Kidney tubule cell (primary cell): ENCODE results near the gene ORC5.
"Not testable (repeated sequence)": the region's sequence is repeated elsewhere in the genome, so short reads cannot be mapped to it uniquely, and the experiment has no call there.

ENCODE experiments used
- DNase-seq: peaks from one replicate; pipeline ENCODE4 v3.0.0-alpha.2; 2018; ENCODE audit warnings: low spot score

Gene ORC5

DNA sequence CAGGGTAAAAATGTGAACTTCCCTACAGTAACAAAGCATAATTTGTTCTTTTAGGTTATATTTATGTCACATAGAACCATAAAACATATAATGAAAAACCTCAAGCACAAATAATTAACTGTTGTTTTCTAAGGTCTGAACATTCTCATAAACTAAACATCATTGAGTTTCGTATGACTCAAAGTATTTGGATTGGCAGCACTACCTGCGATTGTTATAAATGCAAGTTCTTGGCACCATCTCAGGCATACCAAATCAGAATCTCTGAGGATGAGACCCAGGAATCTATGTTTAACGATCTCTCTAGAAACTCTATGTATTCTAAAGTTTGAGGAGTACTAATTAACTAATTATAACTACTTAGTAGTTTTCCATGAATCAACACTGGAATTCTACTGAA, 22.5 kb downstream of the ORC5 start:
- no peak for DNase-seq

DNA sequence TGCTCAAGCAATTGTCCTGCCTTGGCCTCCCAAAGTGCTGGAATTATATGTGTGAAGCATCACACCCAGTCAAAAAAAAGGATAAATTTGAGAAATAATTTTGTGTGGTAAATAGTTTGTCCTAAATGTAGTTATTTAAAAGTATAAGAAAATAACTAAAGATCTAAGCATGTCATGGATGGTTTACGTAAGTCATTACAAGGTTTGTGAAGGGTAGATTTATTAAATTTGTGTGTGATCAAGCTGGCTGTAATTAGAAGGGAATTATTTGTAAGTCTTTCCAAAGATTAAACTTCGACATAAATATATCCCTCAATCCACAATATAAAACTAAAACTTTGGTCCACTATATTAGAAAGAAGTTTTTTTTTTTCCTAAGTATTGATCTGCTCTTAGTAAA, 28.6 kb downstream of the ORC5 start:
- no peak for DNase-seq

DNA sequence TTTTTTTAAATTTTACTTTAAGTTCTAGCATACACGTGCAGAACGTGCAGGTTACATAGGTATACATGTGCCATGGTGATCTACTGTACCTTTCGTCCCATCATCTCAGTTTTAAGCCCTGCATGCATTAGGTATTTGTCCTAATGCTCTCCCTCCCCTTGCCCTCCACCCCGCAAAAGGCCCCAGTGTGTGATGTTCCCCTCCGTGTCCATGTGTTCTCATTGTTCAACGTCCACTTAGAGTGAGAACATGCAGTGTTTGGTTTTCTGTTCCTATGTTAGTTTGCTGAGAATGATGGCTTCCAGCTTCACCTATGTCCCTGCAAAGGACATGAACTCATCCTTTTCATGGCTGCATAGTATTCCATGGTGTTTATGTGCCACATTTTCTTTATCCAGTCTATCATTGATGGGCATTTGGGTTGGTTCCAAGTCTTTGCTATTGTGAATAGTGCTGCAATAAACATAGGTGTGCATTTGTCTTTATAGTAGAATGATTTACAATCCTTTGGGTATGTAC, 30.2 kb downstream of the ORC5 start:
- not testable (repeated sequence) for DNase-seq

DNA sequence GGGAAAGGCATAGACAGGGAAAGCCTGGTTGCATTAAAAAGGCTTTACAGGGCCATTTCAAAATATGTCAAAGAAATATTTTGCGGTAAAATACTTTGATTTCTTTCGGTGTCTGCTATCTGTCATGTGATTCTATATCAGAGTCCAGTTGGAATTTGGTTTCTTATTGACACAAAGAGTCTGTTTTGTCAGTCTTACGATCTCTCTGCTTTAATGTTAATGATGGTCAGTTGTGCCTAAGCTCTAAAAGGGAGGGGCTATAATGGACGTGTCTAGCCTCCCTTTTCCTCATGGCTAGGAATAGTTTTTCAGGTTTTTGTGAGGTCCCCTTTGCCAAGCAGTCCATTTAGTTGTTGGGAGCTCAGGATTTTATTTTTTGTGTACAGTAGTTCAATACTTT, 31.5 kb downstream of the ORC5 start:
- DNase-seq: no peak

DNA sequence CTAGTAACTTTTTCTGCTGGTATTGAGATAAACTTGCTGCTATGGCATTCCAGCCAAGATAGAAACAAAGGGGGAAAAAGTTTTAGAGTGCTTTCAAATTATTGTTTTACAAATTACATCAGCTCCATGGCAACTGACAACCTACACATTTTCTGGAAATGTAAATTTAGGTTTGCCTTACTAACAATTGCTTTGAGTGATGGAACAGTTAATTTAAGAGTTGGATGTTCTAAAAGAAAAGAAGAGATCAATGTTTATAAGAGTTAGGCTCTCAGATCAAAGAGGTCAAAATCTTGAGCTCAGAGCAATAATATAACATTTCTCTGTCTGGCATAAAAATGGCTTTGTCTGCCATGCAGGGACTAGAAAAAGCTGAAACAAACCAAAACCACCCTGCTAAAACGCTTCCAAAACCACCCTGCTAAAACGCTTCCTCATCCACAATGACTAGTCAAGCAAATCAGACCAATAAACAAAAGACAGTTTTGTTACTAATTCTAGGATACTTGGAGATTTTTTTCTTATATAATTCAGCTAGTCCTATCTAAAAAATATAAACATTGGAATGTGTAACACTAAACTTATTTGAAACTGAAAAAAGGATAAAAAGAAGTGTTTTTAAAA, 32.3 kb downstream of the ORC5 start:
- no peak for DNase-seq

DNA sequence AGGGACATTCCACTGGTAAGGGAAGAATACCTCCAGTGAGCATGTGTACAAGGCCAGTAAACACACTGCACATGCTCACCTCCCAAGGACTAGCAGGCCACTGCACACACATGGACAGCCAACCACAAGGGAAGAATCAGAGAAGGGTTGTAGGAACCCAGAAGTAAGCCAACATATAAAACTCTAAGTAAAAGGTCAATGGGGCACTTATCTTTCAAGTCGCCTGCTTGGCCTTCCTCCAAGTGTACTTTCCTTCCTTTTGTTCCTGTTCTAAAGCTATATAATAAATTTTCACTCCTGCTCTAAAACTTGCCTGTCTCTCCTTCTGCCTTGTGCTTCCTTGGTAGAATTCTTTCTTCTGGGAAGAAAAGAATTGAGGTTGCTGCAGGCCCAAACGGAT, 33.0 kb downstream of the ORC5 start:
- no peak for DNase-seq

DNA sequence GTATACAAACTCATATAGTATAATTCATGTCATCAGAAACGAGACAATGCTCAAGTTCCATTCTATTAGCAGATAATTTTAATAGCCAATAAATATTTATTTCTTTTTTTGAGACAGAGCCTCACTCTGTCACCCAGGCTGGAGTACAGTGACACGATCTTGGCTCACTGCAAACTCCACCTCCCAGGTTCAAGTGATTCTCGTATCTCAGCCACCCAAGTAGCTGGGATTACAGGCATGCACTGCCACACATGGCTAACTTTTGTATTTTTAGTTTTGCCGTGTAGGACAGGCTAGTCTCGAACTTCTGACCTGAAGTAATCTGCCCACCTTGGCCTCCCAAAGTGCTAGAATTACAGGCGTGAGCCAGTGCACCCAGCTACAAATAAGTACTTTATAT, 45.7 kb downstream of the ORC5 start:
- DNase-seq: no peak

DNA sequence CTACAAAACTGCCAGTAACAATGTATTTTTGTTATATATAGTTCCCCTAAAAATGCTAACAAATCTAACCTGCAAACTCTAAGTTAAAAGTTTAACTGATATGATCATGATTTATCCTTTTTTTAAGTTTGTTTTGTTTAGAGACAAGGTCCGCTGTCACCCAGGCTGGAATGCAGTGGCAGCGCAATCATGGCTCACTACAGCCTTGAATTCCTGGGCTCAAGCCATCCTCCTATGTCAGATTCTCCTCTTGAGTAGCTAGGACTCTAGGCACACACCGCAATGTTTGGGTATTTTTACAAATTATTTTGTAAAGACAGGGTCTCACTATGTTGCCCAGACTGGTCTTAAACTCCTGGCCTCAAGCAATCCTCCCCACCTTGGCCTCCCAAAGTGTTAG, 46.6 kb downstream of the ORC5 start:
- DNase-seq: no peak

DNA sequence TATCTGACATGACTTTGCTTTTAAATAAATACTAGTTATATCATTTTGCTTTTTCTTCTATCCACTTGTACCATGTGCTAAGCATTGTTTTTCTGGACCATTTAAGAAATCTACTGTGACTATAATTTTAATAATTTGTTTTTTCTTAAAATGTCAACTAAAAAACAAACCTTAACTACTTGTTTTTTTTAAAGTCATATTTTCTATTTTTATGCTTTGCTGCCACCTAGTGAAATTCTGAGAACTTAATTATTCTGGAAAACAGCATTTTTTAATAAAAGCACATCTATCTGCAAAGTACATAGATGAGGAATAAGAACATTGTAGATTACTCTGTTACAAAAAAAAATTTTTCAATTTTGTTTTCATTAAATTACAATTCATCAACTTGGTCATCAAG, 47.4 kb downstream of the ORC5 start:
- peak; percentile 23 for DNase-seq

DNA sequence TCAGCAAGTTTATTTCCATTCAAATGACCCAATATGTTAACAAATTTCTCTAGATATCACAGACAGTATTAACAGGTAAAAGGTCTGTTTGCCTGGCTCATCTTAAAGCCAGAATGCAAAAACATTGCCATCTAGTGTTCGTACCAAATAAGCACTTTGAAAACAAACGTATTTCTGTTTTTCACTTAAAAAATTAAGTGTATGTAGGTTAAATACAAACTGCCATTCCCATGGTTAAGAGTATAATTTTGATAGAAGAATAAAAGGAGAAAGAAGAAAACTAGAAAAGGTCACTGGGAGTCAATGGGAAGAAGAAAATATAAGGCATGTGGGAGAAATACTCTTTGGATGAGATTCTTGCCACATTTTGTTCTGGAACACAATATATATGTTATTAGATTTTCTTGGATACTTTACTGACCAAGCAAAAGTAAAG, 51.0 kb downstream of the ORC5 start:
- DNase-seq: peak; percentile 48

DNA sequence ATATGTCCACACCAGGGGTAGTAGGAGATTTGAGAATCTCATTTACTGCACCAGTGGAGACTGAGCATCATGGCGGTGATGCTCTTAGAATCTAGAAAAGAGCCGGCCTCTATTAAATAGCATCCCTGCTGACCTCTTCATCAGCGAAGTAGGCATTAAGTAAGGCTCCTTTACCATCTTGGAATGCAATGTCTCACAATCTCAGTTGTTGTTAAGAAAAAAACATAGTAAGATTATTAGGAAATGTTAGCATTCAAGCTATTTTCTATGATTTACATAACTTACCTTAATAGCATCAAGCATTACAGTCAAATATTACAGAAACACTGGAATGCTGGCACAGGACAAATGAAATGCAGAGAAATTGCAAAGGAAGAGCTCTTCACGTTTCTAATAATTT, 54.5 kb downstream of the ORC5 start:
- DNase-seq: no peak

DNA sequence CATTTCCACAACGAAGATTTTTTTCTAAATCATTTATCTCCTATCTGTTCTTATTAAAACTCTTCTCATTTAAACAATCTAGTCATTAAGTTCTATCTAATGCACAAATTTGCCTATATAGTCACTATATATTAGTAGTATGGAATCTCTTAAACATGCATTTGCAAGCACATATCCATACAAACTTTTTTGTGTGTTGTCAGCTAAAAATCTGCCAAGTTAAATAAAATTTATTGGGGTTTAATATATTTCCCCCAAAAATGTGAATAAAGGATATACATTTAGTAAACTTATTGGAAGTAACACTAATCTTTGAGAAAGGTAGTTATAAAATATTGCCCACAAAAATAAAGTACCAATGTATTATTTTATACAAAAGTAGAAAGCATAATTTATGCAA, 55.3 kb downstream of the ORC5 start:
- DNase-seq: no peak

DNA sequence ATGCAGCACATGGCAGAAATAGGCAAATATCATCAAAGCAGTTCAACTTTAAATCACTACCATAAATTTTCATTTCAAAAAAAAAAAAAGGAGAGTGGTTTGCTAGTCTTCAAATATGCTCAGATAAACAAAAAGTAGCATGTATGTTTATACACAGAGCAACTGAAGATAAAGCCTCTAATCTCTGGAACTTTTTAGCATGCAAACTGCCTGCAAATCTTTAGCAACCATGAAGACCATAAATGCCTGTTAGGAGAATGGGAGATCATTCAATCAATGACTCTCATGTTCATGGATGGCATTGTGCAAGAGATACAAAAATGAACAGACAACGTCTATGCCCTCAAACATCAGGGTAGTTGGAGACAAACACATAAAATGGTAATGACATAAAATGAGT, 57.3 kb downstream of the ORC5 start:
- DNase-seq: no peak

DNA sequence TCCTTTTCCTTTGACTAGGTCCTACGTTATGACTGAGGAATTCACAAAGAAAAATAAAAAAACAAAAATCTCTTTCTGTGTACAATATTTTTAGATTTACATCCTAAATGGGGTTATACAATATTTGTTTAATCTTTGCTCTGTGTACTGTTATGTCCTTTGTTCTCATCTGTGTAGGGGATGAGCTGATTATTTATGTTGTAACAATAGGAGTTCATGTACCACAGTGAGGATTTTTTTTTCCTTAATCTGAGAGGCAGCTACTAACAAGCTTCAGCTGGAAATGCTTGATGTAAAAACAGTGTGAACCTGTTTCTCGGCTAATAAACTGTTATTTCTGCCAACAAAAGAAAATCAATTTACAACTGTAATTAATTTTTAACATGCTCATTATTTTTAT, 58.0 kb downstream of the ORC5 start:
- DNase-seq: no peak

DNA sequence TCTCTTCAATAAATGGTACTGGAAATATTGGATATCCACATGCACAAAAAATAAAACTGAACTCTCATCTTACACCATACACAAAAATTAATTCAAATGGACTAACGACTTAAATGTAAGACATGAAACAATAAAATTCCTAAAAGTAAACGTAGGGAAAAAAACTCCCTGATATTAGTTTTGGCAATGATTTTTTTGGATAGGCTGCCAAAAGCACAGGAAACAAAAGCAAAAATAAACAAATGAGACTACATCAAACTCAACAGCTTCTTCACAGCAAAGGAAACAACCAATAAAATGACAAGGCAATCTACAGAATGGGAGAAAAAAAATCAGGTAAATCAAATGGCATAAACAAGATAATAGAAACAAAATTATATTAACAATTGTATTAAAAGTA, 65.7 kb downstream of the ORC5 start:
- no peak for DNase-seq

DNA sequence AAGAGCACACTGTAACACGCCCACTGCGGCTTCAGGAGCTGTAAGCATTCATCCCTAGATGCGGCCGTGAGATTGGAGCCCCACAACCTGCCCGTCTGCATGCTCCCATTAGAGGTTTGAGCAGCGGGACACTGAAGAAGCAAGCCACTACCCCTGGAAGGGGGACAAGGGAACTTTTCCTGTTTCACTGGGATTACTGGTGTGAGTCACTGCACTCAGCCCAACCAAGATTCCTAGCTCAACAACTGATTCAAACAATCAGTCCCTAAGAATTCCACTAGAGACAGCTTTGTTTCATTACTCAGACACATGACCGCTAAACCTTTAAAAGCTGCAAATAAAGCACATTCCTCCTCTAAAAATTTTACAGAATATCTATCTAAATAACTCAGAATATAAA, 69.8 kb downstream of the ORC5 start:
- peak; percentile 55 for DNase-seq

DNA sequence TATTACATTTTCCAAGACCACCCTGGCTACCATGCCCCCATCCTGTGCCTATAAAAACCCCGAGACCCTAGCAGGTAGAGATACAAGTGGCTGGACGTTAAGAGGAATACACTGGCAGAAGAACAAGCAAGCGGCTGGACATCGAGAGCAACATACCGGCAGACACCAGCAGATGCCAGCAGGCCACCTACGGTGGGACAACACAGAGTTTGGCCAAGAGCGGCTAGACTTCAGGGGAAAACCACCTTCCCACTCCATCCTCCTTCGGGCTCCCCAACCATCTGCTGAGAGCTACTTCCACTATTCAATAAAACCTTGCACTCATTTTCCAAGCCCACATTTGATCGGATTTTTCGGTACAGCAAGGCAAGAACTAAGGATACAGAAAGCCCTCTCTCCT, 70.3 kb downstream of the ORC5 start:
- no peak for DNase-seq

DNA sequence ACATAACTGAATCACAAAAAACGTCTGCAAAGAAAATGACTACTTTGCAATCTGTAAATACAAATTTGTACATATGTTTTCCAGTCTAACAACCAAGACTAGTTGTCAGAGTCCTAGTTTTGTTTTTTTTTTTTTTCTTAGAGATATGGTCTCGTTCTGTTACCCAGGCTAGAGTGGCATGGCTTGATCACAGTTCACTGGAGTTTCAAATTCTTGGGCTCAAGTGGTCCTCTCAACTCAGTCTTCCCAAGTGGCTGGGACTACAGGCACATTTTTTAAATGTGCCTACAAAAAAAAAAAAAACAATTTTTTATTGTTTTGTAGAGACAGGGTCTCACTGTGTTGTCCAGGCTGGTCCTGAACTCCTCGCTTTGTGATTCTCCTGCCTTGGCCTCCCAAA, 70.8 kb downstream of the ORC5 start:
- no peak for DNase-seq

DNA sequence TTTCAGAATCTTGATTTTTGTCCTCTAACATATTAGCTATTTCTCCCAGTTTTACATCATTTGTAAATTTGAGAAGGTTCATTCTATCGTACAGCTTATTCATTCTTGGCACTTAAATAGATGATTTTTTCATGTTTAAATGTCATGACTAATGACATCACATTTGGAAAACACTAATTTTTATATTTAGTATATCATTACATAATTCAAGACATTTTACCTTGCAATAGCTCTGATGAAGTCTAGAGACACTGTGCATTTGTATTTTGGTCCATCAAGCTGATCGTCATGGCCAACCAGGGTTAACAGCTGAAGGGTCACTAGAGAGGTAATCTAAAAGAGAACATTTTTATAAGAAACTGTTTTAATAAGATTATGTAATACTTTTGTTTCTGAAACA, 71.3 kb downstream of the ORC5 start:
- no peak for DNase-seq

DNA sequence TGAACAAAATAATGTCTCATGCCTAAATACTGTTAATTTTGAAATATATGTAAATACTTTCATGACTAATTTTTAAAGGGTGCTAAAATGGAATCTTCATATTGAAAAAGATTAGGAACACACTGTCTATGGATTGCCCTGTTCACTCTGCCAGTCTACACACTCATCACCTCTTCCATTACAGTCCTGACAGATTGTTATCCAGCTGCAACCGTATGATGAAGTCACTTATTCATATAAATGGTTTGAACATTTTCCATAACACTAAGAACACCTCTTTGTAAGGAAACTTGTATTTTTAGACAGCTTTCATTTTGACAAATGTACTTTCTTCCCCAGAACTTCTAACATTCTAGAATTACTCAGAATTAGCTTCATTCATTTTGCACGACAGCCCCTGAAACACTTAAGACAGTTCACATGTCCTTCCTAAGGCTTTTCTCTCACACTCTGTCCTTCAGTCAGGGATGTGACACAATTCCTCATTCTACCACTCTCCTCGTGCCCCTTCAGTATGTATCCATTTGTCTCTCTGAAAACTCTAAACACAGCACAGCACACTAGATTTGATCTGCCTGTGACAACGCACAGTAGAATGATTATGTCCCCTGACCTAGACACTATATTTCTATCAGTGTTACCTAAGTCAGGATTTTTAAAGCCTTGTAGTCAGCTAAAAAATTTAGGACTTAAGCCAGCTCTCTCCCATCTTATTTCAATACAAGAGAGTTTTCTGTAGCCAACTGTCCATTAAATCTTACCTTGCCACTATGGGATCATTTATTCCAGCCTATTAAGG, 71.9 kb downstream of the ORC5 start:
- no peak for DNase-seq

DNA sequence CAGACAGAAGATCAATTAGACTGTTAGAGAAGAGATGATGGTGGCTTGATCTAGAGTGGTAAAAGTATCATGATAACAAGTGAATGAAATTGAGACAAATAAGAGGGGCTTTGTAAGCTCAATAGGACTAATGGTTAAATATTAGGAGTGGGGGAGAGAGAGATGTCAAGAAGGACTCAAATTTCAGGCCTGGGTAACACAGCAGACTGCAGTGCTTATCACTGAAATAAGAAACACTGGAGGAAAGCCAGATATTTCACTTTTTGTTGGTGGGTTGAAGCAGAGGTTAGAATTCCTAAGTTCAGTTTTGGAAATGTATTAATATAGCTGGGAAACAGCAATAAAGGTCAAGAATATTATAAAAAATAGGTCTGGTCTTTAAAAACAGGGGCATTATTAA, 74.6 kb downstream of the ORC5 start:
- no peak for DNase-seq

DNA sequence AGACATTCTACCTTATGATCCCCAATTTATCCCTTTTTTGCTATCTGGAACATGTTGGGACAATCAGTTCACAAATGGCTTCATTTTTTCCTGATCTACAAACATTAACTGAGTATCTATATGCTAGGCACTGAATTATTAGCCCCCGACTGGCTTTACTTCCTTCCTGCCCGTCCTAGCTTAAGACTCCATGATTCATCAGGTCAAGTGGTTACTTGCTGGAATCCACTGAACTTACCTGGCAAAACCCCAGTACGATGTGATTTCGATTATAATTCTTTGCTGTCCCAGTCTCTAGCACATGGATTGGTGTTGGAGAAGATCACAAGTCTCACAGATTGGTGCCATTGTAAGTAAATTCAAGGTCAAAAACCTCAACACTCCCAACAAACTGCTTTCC, 77.1 kb downstream of the ORC5 start:
- no peak for DNase-seq

DNA sequence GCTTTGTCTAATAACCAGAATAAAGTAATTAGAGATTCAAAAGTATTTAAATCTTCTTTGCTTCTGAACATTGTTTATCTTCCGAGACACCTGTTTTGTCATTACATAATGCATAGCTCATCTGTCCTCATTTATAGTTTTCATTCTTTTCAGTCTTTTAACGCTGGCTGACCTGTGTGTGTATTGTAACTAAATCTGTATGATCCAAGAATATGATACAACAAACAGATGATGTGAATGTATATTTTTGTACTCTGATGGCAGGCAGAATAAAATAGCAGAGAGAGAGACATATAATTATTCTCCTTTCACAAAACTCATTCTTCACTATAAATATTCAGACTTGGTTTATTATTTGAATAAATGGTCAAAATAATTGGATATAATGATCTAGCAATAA, 80.6 kb downstream of the ORC5 start:
- DNase-seq: no peak

DNA sequence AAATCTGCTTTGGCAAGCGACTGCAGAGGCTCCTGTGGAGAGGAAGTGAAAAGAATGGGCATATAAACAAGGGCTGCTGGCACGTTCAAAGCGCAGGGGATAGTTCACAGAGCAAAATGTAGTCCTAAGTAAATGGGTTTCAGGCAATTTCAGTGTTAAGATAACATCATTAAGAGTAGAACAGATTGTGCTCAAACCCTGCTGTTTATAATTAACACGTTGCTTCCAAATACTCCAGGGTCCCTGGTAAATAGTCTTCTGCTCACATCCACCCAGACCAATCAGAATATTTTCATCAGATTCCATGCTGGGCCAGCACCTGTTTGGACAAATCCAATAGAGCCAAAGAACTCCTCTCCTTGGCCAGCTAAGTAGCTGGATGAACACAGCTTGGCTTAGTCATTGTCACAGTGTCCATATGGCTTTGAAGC, 81.4 kb downstream of the ORC5 start:
- DNase-seq: no peak
